Measurements from ENCODE around the gene ARHGEF18. TPM values are rescaled to one million over a fixed set of nuclear protein-coding genes. Genes with fewer than 3 reads are reported as not detected.
A peak's percentile ranks its signal among the peaks of the same experiment; 100 is the strongest.

Gene ARHGEF18
- total RNA-seq, 2 experiments from 2014 or later, result 78.3 to 88.2 TPM

GRCh38 chr19:7373862-7374261 lies 25.1 kb downstream of the ARHGEF18 start:
- POLR2A ChIA-PET, result no interaction called here
- H3K4me3 Mint-ChIP-seq, result no peak overlapping the region

DNA sequence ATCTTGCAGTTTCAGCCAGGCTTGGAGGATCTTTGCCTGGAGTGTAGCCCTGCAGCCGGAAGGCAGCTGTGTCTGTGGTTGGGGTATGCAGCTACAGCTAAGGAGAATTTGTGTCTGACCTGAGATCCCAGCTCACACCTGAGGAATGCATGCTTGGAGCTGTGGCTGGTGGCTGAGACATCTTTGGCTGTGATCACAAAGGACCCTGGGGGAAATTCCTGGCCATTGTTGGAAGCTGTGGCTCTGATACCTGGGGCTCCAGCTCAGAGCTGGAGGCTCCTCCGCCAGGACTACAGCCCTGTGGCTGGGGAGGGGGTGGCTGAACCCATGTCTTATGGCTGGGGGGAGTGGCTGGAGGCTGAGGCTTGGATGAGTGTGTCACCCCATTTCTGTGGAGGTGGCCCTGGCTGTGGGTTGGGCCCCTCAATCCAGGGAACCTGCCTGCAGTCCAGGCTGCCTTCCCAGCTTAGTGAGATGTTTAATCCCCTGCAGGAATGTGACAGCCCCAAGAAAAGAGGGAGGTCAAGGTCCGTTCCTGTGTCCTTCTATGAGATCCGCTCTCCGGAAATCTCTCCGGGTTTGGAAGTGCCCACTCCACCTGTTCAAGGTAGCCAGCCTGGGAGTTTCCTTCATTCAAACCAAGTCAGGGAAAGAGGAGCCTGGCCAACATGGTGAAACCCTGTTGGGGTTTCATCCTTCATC lies 27.6 kb downstream of the ARHGEF18 start:
- Mint-ChIP-seq H3K4me1 (no peaks in the 10 kb centered on the region), H3K27ac (no peak overlapping the region), H3K4me3 (no peak overlapping the region), H3K36me3 (ENCODE audit: low read depth) (peaks cover 62% of the 10 kb centered on the region), H3K27me3 (no peaks in the 10 kb centered on the region), H3K9me3 (no peaks in the 10 kb centered on the region)
- no peak for DNase-seq
- CTCF ChIA-PET, result interaction anchor here (0.5 to 1.2 kb wide), 3 partner anchors 9 to 305 kb away, joined by 3 to 5 read pairs (median 4); partner anchors contain the start of gene TRAPPC5
- POLR2A ChIA-PET, result no interaction called here

More at GRCh38 chr19:7373862-7374261, 25.1 kb downstream of the ARHGEF18 start:
- no peaks in the 10 kb centered on the region for H3K4me1 Mint-ChIP-seq
- CTCF ChIA-PET, result interaction anchor here (1.5 kb wide), 1 partner anchor 10 kb away, joined by 4 read pairs; no protein-coding TSS in a partner anchor
- peaks cover 60% of the 10 kb centered on the region for H3K36me3 Mint-ChIP-seq (ENCODE audit: low read depth)
- no peaks in the 10 kb centered on the region for H3K9me3 Mint-ChIP-seq
- H3K27ac Mint-ChIP-seq, result no peak overlapping the region
- H3K27me3 Mint-ChIP-seq, result no peaks in the 10 kb centered on the region
- DNase-seq, result no peak

- H3K27me3 Mint-ChIP-seq, result no peaks in the 10 kb centered on the region
- ChIA-PET CTCF (interaction anchor here (0.8 to 1.2 kb wide), 2 partner anchors 10 to 23 kb away, joined by 4 to 5 read pairs; no protein-coding TSS in a partner anchor), POLR2A (no interaction called here)
- H3K4me1 Mint-ChIP-seq, result no peaks in the 10 kb centered on the region
- no peak overlapping the region for H3K4me3 Mint-ChIP-seq
- H3K27ac Mint-ChIP-seq, result no peak overlapping the region
- H3K9me3 Mint-ChIP-seq, result no peaks in the 10 kb centered on the region
- peaks cover 59% of the 10 kb centered on the region for H3K36me3 Mint-ChIP-seq (ENCODE audit: low read depth)
- DNase-seq, result no peak
These were observed 28.5 kb downstream of the ARHGEF18 start for GRCh38 chr19:7377196-7377595.

DNA sequence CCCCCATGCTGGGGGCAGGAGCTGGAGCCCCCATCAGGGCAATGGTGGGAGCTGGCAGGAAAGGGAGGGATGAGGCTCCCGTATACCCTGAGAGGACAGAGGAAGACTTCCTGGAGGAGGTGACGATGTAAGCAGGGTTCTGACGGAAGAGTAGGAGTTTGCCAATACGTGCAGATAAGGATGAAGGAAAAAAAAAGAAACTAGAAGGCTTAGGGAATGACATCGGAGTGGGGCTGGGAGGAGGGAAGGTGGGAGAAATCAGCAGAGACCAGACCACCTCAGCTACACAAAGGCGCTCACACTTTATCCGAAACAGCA lies 32.3 kb downstream of the ARHGEF18 start:
- no peaks in the 10 kb centered on the region for H3K27me3 Mint-ChIP-seq
- H3K9me3 Mint-ChIP-seq, result no peaks in the 10 kb centered on the region
- ChIA-PET CTCF (interaction anchor here (0.6 to 1.1 kb wide), 3 partner anchors 10 to 532 kb away, joined by 3 to 4 read pairs (median 3); no protein-coding TSS in a partner anchor), POLR2A (no interaction called here)
- H3K4me1 Mint-ChIP-seq, result peaks cover 1% of the 10 kb centered on the region
- no peak overlapping the region for H3K4me3 Mint-ChIP-seq
- peak overlapping the region; percentile 57 for H3K27ac Mint-ChIP-seq
- DNase-seq, result no peak
- H3K36me3 Mint-ChIP-seq (ENCODE audit: low read depth), result peaks cover 56% of the 10 kb centered on the region

DNA sequence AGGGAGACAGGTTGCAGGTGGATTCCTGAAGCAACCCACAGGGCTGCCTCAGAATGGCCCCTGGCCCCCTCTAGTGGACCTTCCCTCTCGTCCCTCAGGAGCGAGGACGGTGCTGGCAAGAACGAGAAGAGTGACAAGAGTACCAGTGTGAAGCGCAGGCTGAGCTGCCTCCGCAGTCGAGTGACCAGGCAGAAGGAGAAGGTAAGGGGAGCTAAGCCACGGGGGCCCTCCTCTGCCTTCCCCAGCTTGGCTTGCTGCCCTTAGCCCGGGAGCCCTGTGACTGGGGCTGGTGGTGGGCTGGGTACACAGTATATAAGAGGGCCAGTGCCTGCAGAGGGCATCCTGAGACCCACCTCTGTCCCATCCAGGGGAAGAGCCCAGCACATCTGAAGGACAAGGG lies 34.0 kb downstream of the ARHGEF18 start:
- H3K9me3 Mint-ChIP-seq, result no peaks in the 10 kb centered on the region
- H3K4me1 Mint-ChIP-seq, result peaks cover 6% of the 10 kb centered on the region
- ChIA-PET POLR2A (no interaction called here), CTCF (no interaction called here)
- H3K27ac Mint-ChIP-seq, result no peak overlapping the region
- no peak overlapping the region for H3K4me3 Mint-ChIP-seq
- H3K36me3 Mint-ChIP-seq (ENCODE audit: low read depth), result peaks cover 59% of the 10 kb centered on the region
- no peak for DNase-seq
- H3K27me3 Mint-ChIP-seq, result no peaks in the 10 kb centered on the region

DNA sequence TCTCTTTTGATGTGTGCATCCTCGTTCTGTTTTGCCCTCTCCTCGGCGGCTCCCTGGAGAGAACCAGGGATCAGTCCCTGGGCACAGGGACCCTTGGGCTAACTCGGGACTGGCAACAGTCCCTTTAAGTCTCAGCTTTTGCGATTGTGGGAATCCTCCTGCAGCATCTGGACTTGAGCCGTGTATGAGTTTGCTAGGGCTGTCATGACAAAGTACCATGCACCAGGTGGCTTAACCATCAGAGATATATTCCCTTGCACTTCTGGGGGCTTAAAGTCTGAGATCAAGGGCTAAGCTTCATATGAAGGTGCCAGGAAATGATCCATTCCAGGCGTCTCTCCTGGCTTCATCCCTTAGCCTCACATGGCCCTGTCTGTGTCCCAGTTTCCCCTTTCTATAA lies 34.5 kb downstream of the ARHGEF18 start:
- Mint-ChIP-seq H3K4me3 (no peak overlapping the region), H3K4me1 (peaks cover 6% of the 10 kb centered on the region), H3K27ac (no peak overlapping the region), H3K36me3 (ENCODE audit: low read depth) (peaks cover 57% of the 10 kb centered on the region), H3K27me3 (no peaks in the 10 kb centered on the region), H3K9me3 (no peaks in the 10 kb centered on the region)
- ChIA-PET CTCF (interaction anchor here (0.6 kb wide), 1 partner anchor 1235 kb away, joined by 5 read pairs; no protein-coding TSS in a partner anchor), POLR2A (no interaction called here)
- no peak for DNase-seq

- Mint-ChIP-seq H3K27me3 (no peaks in the 10 kb centered on the region), H3K9me3 (no peaks in the 10 kb centered on the region), H3K4me1 (peaks cover 7% of the 10 kb centered on the region), H3K36me3 (ENCODE audit: low read depth) (peaks cover 59% of the 10 kb centered on the region), H3K4me3 (no peak overlapping the region), H3K27ac (no peak overlapping the region)
- ChIA-PET POLR2A (no interaction called here), CTCF (interaction anchor here (0.6 to 1.2 kb wide), 2 partner anchors 11 to 422 kb away, joined by 3 to 4 read pairs; no protein-coding TSS in a partner anchor)
- DNase-seq, result no peak
These were observed 36.3 kb downstream of the ARHGEF18 start for GRCh38 chr19:7385062-7385461.

GRCh38 chr19:7386308-7386707 lies 37.6 kb downstream of the ARHGEF18 start:
- Mint-ChIP-seq H3K27me3 (no peaks in the 10 kb centered on the region), H3K36me3 (ENCODE audit: low read depth) (peaks cover 59% of the 10 kb centered on the region), H3K4me1 (peaks cover 8% of the 10 kb centered on the region), H3K4me3 (no peak overlapping the region), H3K9me3 (no peaks in the 10 kb centered on the region), H3K27ac (no peak overlapping the region)
- DNase-seq, result no peak
- ChIA-PET POLR2A (no interaction called here), CTCF (interaction anchor here (0.6 to 2.8 kb wide), 2 partner anchors 20 to 287 kb away, joined by 3 to 8 read pairs; no protein-coding TSS in a partner anchor)

DNA sequence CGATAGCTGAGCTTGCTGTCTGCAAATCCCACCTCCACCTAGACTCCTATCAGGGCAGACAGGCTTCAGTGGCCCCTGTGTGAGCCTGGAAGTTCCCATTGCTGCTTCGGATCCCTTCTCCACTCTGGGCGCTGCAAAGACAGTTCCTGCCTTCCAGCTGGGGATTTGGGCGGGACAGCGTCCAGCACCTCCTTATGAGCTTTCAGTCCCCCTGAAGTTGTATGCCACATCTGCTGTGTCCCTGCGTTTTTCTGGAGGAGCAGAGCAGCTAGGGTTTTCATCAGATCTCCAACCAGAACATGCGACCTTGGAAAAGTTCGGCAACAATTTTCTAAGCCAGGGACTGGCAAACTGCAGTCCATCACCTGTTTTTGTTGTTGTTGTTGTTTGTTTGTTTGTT lies 38.0 kb downstream of the ARHGEF18 start:
- no peak overlapping the region for H3K4me3 Mint-ChIP-seq
- CTCF ChIA-PET, result interaction anchor here (0.6 to 2.8 kb wide), 2 partner anchors 20 to 287 kb away, joined by 3 to 8 read pairs; no protein-coding TSS in a partner anchor
- no peak overlapping the region for H3K27ac Mint-ChIP-seq
- H3K27me3 Mint-ChIP-seq, result no peaks in the 10 kb centered on the region
- H3K36me3 Mint-ChIP-seq (ENCODE audit: low read depth), result peaks cover 62% of the 10 kb centered on the region
- peaks cover 9% of the 10 kb centered on the region for H3K4me1 Mint-ChIP-seq
- DNase-seq, result no peak
- no peaks in the 10 kb centered on the region for H3K9me3 Mint-ChIP-seq
- POLR2A ChIA-PET, result no interaction called here

DNA sequence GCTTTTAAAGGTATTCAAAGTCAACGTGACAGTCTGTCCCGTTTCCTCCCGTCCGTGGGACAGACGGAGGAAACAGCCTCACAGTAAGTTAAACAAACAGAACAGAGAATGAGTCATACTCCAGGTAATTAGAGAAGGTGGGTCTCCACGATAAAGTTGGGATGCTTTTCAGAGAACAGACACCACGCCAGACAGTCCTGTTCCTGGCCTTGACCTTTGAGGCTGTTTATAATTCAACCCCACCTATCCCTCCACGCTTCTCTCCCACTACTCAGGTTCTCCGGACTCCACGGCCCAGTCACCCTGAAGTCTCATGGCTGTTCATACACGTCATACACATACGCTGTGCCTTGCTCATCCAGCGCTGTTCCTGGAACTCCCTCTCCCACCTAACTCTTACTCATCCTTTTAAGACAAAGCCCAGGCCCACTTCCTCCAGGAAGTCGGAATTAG lies 42.5 kb downstream of the ARHGEF18 start:
- POLR2A ChIA-PET, result no interaction called here
- CTCF ChIA-PET, result no interaction called here
- H3K4me1 Mint-ChIP-seq, result peaks cover 25% of the 10 kb centered on the region
- no peak for DNase-seq
- H3K27me3 Mint-ChIP-seq, result no peaks in the 10 kb centered on the region
- no peak overlapping the region for H3K4me3 Mint-ChIP-seq
- H3K27ac Mint-ChIP-seq, result peak overlapping the region; percentile 31
- no peaks in the 10 kb centered on the region for H3K9me3 Mint-ChIP-seq
- H3K36me3 Mint-ChIP-seq (ENCODE audit: low read depth), result peaks cover 49% of the 10 kb centered on the region

DNA sequence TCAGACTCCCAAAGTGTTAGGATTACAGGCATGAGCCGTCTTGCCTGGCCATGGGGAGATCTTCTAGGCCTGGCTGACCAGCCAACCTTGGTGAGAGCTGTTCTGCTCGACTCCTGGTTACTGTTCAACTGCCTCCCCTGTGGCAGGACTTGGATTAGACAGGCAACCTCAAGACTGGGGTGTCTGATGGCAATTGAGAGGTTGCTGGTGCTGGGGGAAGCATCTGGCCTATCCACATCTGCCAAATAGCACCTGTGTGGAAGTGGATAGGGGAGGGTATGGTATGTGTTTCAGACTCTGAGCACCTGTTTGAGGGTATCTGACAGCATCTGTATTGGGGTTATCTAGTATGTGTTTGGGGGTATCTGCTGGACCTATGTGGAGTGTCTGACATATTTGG lies 44.7 kb downstream of the ARHGEF18 start:
- Mint-ChIP-seq H3K27me3 (no peaks in the 10 kb centered on the region), H3K4me3 (peak overlapping the region; percentile 28), H3K9me3 (no peaks in the 10 kb centered on the region), H3K4me1 (peaks cover 33% of the 10 kb centered on the region), H3K36me3 (ENCODE audit: low read depth) (peaks cover 36% of the 10 kb centered on the region), H3K27ac (no peak overlapping the region)
- ChIA-PET CTCF (interaction anchor here (0.9 kb wide), 1 partner anchor 39 kb away, joined by 3 read pairs; no protein-coding TSS in a partner anchor), POLR2A (no interaction called here)
- no peak for DNase-seq

- Mint-ChIP-seq H3K4me3 (peak overlapping the region; percentile 85), H3K36me3 (ENCODE audit: low read depth) (peaks cover 37% of the 10 kb centered on the region), H3K27me3 (no peaks in the 10 kb centered on the region), H3K4me1 (peaks cover 37% of the 10 kb centered on the region), H3K27ac (no peak overlapping the region), H3K9me3 (no peaks in the 10 kb centered on the region)
- no peak for DNase-seq
- CTCF ChIA-PET, result interaction anchor here (0.9 to 1.6 kb wide), 4 partner anchors 14 to 174 kb away, joined by 3 to 4 read pairs (median 4); no protein-coding TSS in a partner anchor
- POLR2A ChIA-PET, result no interaction called here
These were observed 45.4 kb downstream of the ARHGEF18 start for GRCh38 chr19:7393939-7394730.
